Measurements from ENCODE around the gene CCDC102A.

- no peak for TF ChIP-seq MAX (IDR thresholded peaks at IDR 0.05; ENCODE audit: low read depth, low read length)
- no peak for TF ChIP-seq CTCF (IDR thresholded peaks at IDR 0.05; ENCODE audit: low read depth, low read length)
- no peak for TF ChIP-seq POLR2A (IDR thresholded peaks at IDR 0.05; ENCODE audit: extremely low read depth, insufficient read length)
Observed at GRCh38 chr16:57572978-57573728, 36.8 kb upstream of the CCDC102A start.
